A549 (cell line): Measurements from ENCODE around the gene FAM131A. TPM values are rescaled to one million over a fixed set of nuclear protein-coding genes. Genes with fewer than 3 reads are reported as not detected.
A peak's percentile ranks its signal among the peaks of the same experiment; 100 is the strongest.

ENCODE experiments used
- ATAC-seq, 2 experiments: fragments of 200-7000 bp in 1 of 2; fragments of >200 bp in 1 of 2; cut with Nextera tagmentation in 1 of 2; cut with Tn5 transposase in 1 of 2; 3 replicates each; pipeline versions ENCODE4 v1.8.0 to v1.9.1; 2018 to 2020; ENCODE audit warnings: mild to moderate bottlenecking in 1 of 2, moderate library complexity in 1 of 2
- CTCF ChIA-PET: fragments of 300-600 bp; sonication (Branson Sonifier 250); formaldehyde crosslinking; extraction: SDS; loops from one replicate; lab custom pipeline; 2021; ENCODE audit warnings: antibody characterized with exemption, inconsistent platforms; lab: Yijun Ruan, JAX
- POLR2A ChIA-PET: fragments of 350-600 bp; formaldehyde crosslinking; extraction: SDS; loops from one replicate; lab custom pipeline; 2021; ENCODE audit warnings: antibody characterized with exemption, inconsistent platforms; lab: Yijun Ruan, JAX
- DNase-seq, 2 experiments: peaks; one replicate each; pipeline versions ENCODE4 v3.0.0 to v3.0.0-alpha.2; 2011 to 2016; ENCODE audit warnings: low read depth in 1 of 2, low spot score in 1 of 2
- FAIRE-seq: peaks from 2 replicates; lab custom pipeline; 2011; peaks lifted over from hg19 to GRCh38; lab: Jason Lieb, UNC
- H3K27ac ChIP-seq, 2 experiments: fragments of >200 bp; sonication (Bioruptor Twin); formaldehyde crosslinking; 3 replicates each; pipeline ENCODE4 v1.5.1; 2016 to 2017
- H3K4me1 ChIP-seq: fragments of >200 bp; sonication (Bioruptor Twin); formaldehyde crosslinking; 3 replicates; pipeline ENCODE4 v1.6.1; 2016
- H3K4me2 ChIP-seq: fragments of >200 bp; sonication (Bioruptor Twin); formaldehyde crosslinking; 3 replicates; pipeline ENCODE4 v1.6.1; 2016
- H3K4me3 ChIP-seq: fragments of >200 bp; sonication (Bioruptor Twin); formaldehyde crosslinking; 3 replicates; pipeline ENCODE4 v1.5.1; 2016
- H3K9me3 ChIP-seq: fragments of >200 bp; sonication (Bioruptor Twin); formaldehyde crosslinking; 3 replicates; pipeline ENCODE4 v1.6.1; 2016
- ATOH8 ChIP-seq: fragments of 250-450 bp; sonication (Bioruptor Pico); IDR thresholded peaks from 2 replicates; pipeline ENCODE4 v1.5.0; 2020; ENCODE audit warnings: low read depth, mild to moderate bottlenecking, moderate library complexity
- CEBPB ChIP-seq, 2 experiments: fragments of >200 bp in 1 of 2; sonication (Bioruptor Twin) in 1 of 2; formaldehyde crosslinking in 1 of 2; IDR thresholded peaks; 2 replicates each; pipeline ENCODE4 v1.6.1; 2012 to 2016
- EHMT2 ChIP-seq: fragments of 200-600 bp; sonication (generic); IDR thresholded peaks from 2 replicates; pipeline ENCODE4 v1.6.1; 2016; ENCODE audit warnings: antibody characterized with exemption, low read depth, mild to moderate bottlenecking, moderate library complexity
- EP300 ChIP-seq, 2 experiments: fragments of >200 bp; sonication (Bioruptor Twin); formaldehyde crosslinking; IDR thresholded peaks; 2 replicates in 1 of 2; 3 replicates in 1 of 2; pipeline ENCODE4 v1.6.1; 2016 to 2017
- ESRRA ChIP-seq: fragments of 150-350 bp; IDR thresholded peaks from 2 replicates; pipeline ENCODE4 v1.6.1; 2014; ENCODE audit warnings: mild to moderate bottlenecking, low read length, borderline replicate concordance
- FOSL2 ChIP-seq, 2 experiments: fragments of 450-650 bp in 1 of 2; fragments of >200 bp in 1 of 2; sonication (Bioruptor Twin) in 1 of 2; formaldehyde crosslinking; IDR thresholded peaks; 2 replicates each; pipeline versions ENCODE4 v1.5.0 to v1.6.1; 2016 to 2020; ENCODE audit warnings: mild to moderate bottlenecking in 1 of 2, moderate library complexity in 1 of 2
- FOXS1 ChIP-seq: fragments of 250-450 bp; sonication (Bioruptor Pico); IDR thresholded peaks from 2 replicates; pipeline ENCODE4 v1.5.0; 2020; ENCODE audit warnings: mild to moderate bottlenecking, moderate library complexity
- GATA3 ChIP-seq: IDR thresholded peaks from 2 replicates; pipeline ENCODE4 v1.6.1; 2012; ENCODE audit warnings: borderline replicate concordance
- HDAC2 ChIP-seq: fragments of 200-600 bp; sonication (generic); IDR thresholded peaks from 2 replicates; pipeline ENCODE4 v1.6.1; 2016
- HEYL ChIP-seq: fragments of 250-450 bp; sonication (Bioruptor Pico); IDR thresholded peaks from 2 replicates; pipeline ENCODE4 v1.8.0; 2021; ENCODE audit warnings: mild to moderate bottlenecking, moderate library complexity
- HOXA7 ChIP-seq: fragments of 250-450 bp; sonication (Bioruptor Pico); IDR thresholded peaks from 2 replicates; pipeline ENCODE4 v1.5.0; 2020; ENCODE audit warnings: mild to moderate bottlenecking, moderate library complexity
- HOXB13 ChIP-seq: fragments of 250-450 bp; sonication (Bioruptor Pico); IDR thresholded peaks from 2 replicates; pipeline ENCODE4 v1.5.0; 2020; ENCODE audit warnings: low read depth, mild to moderate bottlenecking, moderate library complexity
- HOXB5 ChIP-seq: fragments of 250-450 bp; sonication (Bioruptor Pico); IDR thresholded peaks from 2 replicates; pipeline ENCODE4 v1.5.0; 2020; ENCODE audit warnings: mild to moderate bottlenecking, moderate library complexity
- JUN ChIP-seq, 2 experiments: fragments of >200 bp; sonication (Bioruptor Twin); formaldehyde crosslinking; IDR thresholded peaks; 2 replicates in 1 of 2; 3 replicates in 1 of 2; pipeline ENCODE4 v1.6.1; 2016 to 2017
- JUNB ChIP-seq: fragments of >200 bp; sonication (Bioruptor Twin); formaldehyde crosslinking; IDR thresholded peaks from 2 replicates; pipeline ENCODE4 v1.6.1; 2016
- KDM1A ChIP-seq: fragments of 200-600 bp; sonication (generic); IDR thresholded peaks from 2 replicates; pipeline ENCODE4 v1.6.1; 2016; ENCODE audit warnings: low read depth, mild to moderate bottlenecking
- MYC ChIP-seq: IDR thresholded peaks from 2 replicates; pipeline ENCODE4 v1.6.1; 2012; ENCODE audit warnings: mild to moderate bottlenecking, inconsistent platforms, low read length, improper control_type of control experiment, borderline replicate concordance
- RAD21 ChIP-seq, 2 experiments: fragments of >200 bp in 1 of 2; sonication (Bioruptor Twin) in 1 of 2; formaldehyde crosslinking in 1 of 2; IDR thresholded peaks in 1 of 2; conservative IDR thresholded peaks in 1 of 2; 2 replicates in 1 of 2; 3 replicates in 1 of 2; pipeline ENCODE4 v1.6.1; 2012 to 2018; ENCODE audit warnings: inconsistent platforms in 1 of 2
- RARB ChIP-seq: fragments of 250-450 bp; sonication (Bioruptor Pico); IDR thresholded peaks from 2 replicates; pipeline ENCODE4 v1.8.0; 2021; ENCODE audit warnings: mild to moderate bottlenecking, moderate library complexity
- RCOR1 ChIP-seq: fragments of 150-350 bp; IDR thresholded peaks from 2 replicates; pipeline ENCODE4 v1.6.1; 2014; ENCODE audit warnings: antibody characterized with exemption, low read length, low read depth
- REST ChIP-seq: fragments of 200-600 bp; sonication (generic); IDR thresholded peaks from 2 replicates; pipeline ENCODE4 v1.6.1; 2016; ENCODE audit warnings: antibody characterized with exemption, mild to moderate bottlenecking, moderate library complexity
- RFX5 ChIP-seq: fragments of 450-650 bp; IDR thresholded peaks from 2 replicates; pipeline ENCODE4 v1.7.1; 2014; ENCODE audit warnings: antibody characterized with exemption, mild to moderate bottlenecking, moderate library complexity
- SMC3 ChIP-seq: fragments of >200 bp; sonication (Bioruptor Twin); formaldehyde crosslinking; IDR thresholded peaks from 3 replicates; pipeline ENCODE4 v1.6.1; 2018; ENCODE audit warnings: inconsistent platforms
- SREBF2 ChIP-seq: fragments of 450-650 bp; IDR thresholded peaks from 2 replicates; pipeline ENCODE4 v1.6.1; 2014; ENCODE audit warnings: mild to moderate bottlenecking, moderate library complexity
- ZNF302 ChIP-seq: fragments of 250-450 bp; sonication (Bioruptor Pico); IDR thresholded peaks from 2 replicates; pipeline ENCODE4 v1.9.0; 2021; ENCODE audit warnings: inconsistent platforms, mild to moderate bottlenecking, moderate library complexity
- WGBS: methylation state at CpG from one replicate; pipeline ENCODE4 v1.1.6; 2017; ENCODE audit errors: missing lambda C conversion rate; 5-methylcytosine and 5-hydroxymethylcytosine counted together
- polyA plus RNA-seq, 4 experiments: library from polyadenylated mRNA; depleted of rRNA in 3 of 4; stranded (reverse); fragments of >200 nt; fragmentation: RNase III in 1 of 4; extraction: RNeasy Plus Mini Kit Qiagen cat#74134 plus additional on column Dnase treatment in 1 of 4; gene quantifications; 2 replicates in 3 of 4; 3 replicates in 1 of 4; pipeline ENCODE4 v1.2.3, GENCODE V29; 2011 to 2017
- TF ChIP-seq, protein P1 (sequence below): IDR thresholded peaks from 2 replicates; pipeline ENCODE4 v1.6.1; 2012

The FAM131A gene
- polyA plus RNA-seq, 2 of the 4 experiments (the other 2 are of a cell fraction), result 5.2 to 6.1 TPM

DNA sequence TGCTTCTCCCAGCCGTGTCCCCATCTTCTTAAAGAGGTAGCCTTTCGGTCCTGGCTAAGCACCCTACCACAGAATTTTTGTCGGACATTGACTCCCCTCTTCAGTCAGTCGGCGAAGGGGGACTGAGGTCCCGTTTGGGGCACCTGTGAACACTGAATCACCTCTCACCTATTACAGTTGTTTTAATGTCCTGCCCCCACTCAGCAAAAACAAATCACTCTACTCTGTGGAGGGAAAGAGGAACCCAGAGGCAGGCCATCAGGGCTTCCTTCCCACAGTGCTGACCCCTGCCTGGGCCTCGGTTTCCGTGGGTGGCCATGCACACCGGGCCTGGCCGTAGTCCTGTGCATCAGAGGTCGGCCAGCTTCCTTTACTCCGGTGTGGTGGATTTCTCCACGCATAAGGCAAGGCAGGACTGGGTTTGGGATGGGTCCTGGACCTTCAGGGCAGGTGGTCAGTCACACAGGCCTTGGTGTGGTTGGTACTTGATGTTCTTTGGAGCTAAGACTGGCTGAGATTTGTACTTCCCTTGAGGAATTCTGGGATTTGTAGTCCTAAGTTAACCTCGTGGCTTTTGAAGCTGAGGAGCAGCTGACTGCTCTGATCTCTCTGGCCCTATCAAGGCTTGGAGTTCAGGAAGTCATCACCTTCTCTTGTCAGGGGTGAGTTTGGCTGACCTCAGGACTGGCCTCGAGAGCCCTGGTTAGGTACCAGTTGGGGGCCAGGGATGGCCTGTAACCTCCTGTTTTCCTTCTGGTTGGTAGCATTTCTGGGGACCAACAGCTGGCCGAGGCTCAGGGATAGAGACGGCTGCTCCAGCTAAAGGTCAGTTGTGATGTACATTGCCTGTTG lies 627 bp upstream of the FAM131A start:
- H3K9me3 ChIP-seq, result no peaks in the 10 kb centered on the region
- WGBS, result 51% methylated on average over 11 of the region's 17 CpGs
- peak overlapping the region; percentile 94 to 97 for H3K27ac ChIP-seq
- peaks cover 43% of the 10 kb centered on the region; the same call in 2 of the 3 replicates for H3K4me1 ChIP-seq
- H3K4me2 ChIP-seq, result peak overlapping the region; percentile 96
- TF ChIP-seq HOXB5 (CRISPR knock-in tag) (no peak), RAD21 (conservative IDR thresholded peaks at IDR 0.05 in 1 of 2, IDR thresholded peaks at IDR 0.05 in 1 of 2) (no peak), MYC (no peak), ZNF302 (CRISPR knock-in tag) (no peak), HDAC2 (no peak), RCOR1 (no peak), CEBPB (IDR thresholded peaks at IDR 0.05) (no peak), RARB (no peak), KDM1A (no peak), RFX5 (no peak), FOXS1 (CRISPR knock-in tag) (no peak), GATA3 (no peak), JUNB (no peak), REST (no peak), HEYL (no peak), EHMT2 (no peak), SREBF2 (no peak), ESRRA (no peak), JUN (IDR thresholded peaks at IDR 0.05) (no peak)
- TF ChIP-seq, protein P1, sequence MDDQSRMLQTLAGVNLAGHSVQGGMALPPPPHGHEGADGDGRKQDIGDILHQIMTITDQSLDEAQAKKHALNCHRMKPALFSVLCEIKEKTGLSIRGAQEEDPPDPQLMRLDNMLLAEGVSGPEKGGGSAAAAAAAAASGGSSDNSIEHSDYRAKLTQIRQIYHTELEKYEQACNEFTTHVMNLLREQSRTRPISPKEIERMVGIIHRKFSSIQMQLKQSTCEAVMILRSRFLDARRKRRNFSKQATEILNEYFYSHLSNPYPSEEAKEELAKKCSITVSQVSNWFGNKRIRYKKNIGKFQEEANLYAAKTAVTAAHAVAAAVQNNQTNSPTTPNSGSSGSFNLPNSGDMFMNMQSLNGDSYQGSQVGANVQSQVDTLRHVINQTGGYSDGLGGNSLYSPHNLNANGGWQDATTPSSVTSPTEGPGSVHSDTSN, result no peak
- TF ChIP-seq, all 56 proteins: peak for 0
- FAIRE-seq (no peak), ATAC-seq (peak; percentile 7 to 43; a peak in 4 of 6 replicates), DNase-seq (peak in 1 of 2 experiments; percentile 56)
- peak overlapping the region; percentile 91 for H3K4me3 ChIP-seq
- ChIA-PET CTCF (interaction anchor here (1.0 to 2.6 kb wide), 4 partner anchors 12 to 31 kb away, joined by 3 to 9 read pairs (median 6); no protein-coding TSS in a partner anchor), POLR2A (no interaction called here)

DNA sequence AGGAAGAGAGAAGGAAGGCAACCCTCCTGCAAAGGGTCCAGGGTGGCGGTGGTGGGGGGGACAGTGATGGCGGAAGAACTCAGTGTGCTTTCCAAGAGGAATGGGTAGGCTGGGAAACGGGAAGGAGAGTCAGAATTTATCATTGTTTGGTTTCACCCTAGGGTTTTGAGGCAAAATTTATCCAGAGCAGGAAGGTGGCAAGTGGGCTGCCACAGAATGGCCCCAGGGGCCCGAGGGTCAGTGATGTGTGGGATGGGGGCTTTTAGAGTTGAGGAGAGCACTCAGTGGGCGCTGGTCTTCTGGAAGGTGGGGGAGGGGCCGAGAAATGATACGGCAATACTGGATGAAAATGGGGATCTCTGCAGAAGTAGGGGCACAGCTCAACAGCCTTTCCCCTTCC lies 581 bp downstream of the FAM131A start:
- TF ChIP-seq SMC3, result no peak
- no peak for TF ChIP-seq FOSL2 (IDR thresholded peaks at IDR 0.05)
- TF ChIP-seq FOSL2 (CRISPR knock-in tag; IDR thresholded peaks at IDR 0.05), result no peak
- TF ChIP-seq JUN (IDR thresholded peaks at IDR 0.05), result no peak
- no peak for TF ChIP-seq RARB
- TF ChIP-seq HOXB13 (CRISPR knock-in tag), result no peak
- no peak for TF ChIP-seq ATOH8 (CRISPR knock-in tag)
- no peak for TF ChIP-seq HOXA7 (CRISPR knock-in tag)
- TF ChIP-seq EP300 (IDR thresholded peaks at IDR 0.05), result no peak
- H3K27ac ChIP-seq, result no peak overlapping the region
- CTCF ChIA-PET, result interaction anchor here (1.0 to 2.6 kb wide), 4 partner anchors 11 to 32 kb away, joined by 3 to 9 read pairs (median 6); no protein-coding TSS in a partner anchor
- H3K4me1 ChIP-seq, result peaks cover 34% of the 10 kb centered on the region; the same call in 2 of the 3 replicates
- FAIRE-seq, result no peak
- no peak overlapping the region for H3K4me2 ChIP-seq
- WGBS, result 72% methylated on average over 7 of the region's 7 CpGs
- no peak for ATAC-seq
- DNase-seq, result no peak
- H3K9me3 ChIP-seq, result no peaks in the 10 kb centered on the region
- POLR2A ChIA-PET, result no interaction called here
- no peak overlapping the region for H3K4me3 ChIP-seq
